Globus pallidus (tissue), 1 donor: Measurements from ENCODE around the gene OTOF.
A peak's percentile ranks its signal among the peaks of the same experiment; 100 is the strongest.

ENCODE experiments used
- DNase-seq: peaks from one replicate; pipeline ENCODE4 v3.0.0-alpha.2; 2015; ENCODE audit warnings: low spot score

OTOF gene

DNA sequence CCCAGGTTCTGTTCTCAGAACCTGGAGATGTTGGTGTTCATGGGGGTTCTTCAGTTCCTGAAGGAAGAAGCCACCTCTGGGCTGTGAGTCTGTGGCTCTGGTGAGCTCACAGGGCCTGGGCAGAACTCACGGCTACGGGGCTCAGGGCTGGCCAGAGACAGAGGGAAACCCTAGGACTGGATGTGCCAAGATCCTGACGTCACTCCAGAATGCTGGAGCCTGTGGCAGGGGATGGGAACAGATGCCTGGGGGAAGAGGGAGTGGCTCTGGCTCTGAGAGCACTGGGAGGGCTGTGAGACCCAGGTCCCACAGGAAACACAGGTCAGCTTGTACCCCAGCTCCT is at the start of gene OTOF:
Gene OTOF, minus strand, starts transcription at position 214 of the 343 bp plus-strand sequence.
- peak; percentile 14 for DNase-seq

DNA sequence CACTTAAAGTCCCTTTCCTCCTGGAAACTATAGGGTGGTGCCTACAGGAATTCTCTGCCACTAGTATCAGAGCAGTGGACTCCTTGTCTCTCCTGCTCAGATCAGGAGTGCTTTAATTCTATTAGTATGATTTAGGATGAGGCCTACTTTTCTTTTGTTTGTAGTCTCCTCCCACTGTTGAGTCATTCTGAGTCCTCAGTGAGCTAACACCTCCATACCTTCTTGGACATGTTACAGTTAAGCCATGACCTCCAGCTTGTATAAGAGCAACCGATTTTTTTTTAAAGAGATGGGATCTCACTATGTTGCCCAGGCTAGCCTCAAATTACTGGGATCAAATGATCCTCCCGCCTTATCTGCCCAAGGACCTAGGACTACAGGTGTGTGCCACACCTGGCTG is 48.7 kb upstream of the OTOF start:
- no peak for DNase-seq

DNA sequence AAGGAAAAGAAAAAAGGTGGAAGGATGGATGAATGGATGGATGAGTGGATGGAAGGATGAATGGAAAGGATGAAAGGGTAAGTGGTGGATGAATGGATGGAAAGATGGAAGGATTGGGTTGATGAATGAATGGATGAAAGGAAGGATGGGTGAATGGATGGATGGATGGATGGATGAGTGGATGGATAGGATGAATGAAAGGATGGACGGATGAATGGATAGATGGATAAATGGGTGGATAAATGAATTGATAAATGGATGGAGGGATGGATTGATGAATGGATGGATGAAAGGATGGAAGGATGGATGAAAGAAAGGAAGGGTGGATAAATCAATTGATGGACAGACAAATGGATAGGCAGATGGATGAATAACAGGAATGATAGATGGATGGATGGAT is 48.2 kb upstream of the OTOF start:
- DNase-seq: no peak

DNA sequence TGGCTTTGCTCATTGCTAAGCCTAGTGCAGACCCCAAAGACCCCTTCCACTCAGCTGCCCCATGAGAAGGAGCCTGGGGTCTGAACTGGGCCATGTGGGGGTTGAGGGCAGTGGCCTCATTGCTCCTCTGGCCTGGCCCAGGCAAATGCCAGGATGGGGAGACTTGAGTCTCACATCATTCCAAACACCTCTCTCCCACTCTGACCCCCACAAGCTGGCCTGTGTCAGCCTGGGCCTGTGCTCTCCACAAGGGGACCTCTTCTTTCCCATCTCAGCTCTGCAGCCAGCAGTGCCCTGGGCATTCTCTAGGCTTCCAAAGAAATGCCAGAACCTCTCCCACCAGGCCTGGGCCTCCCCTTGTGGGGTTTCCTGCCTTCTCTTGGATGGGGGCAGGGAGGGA is 45.8 kb upstream of the OTOF start:
- no peak for DNase-seq

DNA sequence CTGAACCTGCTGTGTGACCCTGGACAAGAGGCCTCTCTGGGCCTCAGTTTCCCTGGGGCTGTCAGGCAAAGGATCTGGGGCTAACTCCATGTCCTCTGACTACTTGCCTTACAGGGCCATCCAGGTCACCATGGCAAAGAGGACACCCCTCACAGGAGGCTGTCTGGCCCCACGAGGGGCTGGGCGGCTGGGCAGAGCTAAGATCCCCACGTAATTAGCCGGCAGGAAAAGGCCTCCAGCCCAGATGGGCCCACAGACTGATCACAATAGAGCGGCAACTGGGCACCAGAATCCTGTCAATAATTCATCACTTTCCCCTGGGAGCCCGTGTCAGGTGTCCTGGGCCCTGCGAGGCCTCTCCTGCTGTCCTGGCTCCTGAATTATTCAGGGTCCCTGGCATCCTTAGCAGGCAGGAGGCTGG is 44.8 kb upstream of the OTOF start:
- DNase-seq: no peak

DNA sequence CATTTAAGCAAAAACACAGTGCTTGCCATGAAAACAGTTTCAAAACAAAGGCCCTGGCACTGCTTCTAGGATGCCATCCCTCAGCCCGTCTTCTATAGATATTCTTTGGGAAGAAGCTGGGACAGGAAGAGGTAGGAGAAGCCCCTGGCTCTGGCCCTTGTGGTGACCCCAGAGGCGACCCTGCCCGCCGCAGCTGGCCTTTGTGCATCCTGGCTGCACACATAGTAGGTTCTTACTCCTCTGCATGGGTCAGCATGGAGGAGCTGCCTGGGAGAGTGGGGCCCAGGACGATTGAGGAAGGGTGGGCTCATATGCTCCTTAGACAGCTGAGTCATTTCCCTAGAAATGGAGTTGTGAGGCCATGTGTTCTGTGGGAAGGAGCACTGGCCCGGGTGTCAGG is 44.4 kb upstream of the OTOF start:
- DNase-seq: no peak

DNA sequence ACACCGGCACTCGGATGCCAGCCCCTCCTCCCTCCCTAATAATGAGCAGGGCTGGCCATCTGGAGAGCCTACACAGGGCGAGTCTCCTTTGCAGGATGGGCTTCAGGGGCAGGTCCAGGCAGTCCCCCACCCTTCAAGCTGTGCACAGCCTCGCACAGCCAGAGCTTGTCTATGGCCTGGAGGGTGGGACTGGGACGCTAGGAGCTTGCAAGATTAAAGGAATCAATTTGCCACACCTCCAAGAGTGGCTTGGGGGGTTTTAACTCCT is 43.9 kb upstream of the OTOF start:
- no peak for DNase-seq

DNA sequence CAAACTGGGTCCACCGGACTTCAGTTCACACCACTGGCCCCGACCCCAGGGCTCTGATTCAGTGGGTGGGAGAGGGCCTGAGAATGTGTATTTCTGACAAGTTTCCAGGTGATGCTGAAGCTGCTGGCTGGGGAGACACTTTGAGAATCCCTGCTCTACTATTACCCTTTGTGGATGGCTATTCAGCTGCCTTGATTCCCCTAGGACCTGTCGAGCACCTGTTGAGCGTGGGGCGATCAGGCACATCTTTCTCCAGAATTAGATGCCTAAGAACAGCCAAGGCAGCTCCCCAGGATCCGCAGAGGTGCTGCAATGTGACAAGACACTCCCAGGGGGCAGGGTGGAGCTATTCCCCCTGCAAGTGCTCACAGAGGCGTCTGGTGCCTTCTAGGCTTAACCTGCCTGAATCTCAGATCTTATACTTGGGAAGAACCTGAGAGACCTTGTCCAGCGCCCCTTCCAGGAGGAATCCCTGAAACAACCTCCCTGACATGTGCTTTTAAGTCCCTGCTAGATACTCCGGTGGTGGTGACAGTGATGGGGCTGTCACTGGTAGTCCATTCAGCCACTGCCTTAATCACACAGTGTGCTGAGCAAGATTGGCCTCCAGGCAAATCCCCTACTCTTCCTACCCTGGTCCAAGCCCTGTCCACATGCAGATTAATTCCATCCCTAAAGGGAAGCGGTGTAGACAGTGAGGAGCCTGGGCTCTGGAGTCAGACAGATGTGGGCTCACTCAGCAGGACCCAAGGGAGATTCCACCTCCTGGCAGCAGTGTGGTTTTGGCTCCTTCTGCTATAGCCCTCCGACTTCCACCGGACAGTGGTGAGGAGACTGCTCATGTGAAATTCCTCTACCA is 43.4 kb upstream of the OTOF start:
- DNase-seq: no peak

DNA sequence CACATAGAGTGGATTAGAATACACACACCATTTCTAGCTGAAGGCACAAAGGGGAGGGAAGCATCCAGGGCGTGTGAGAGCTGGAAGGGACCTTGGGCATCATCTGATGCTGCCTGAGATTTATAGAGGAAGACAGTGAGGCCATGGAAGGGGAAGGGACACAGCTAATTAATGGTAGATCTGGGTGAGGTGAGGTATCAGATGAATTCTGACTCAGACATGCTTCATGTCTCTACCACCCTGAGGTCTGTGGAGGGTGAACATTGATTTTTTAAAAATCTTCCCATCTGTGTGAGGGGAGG is 42.2 kb upstream of the OTOF start:
- DNase-seq: no peak

DNA sequence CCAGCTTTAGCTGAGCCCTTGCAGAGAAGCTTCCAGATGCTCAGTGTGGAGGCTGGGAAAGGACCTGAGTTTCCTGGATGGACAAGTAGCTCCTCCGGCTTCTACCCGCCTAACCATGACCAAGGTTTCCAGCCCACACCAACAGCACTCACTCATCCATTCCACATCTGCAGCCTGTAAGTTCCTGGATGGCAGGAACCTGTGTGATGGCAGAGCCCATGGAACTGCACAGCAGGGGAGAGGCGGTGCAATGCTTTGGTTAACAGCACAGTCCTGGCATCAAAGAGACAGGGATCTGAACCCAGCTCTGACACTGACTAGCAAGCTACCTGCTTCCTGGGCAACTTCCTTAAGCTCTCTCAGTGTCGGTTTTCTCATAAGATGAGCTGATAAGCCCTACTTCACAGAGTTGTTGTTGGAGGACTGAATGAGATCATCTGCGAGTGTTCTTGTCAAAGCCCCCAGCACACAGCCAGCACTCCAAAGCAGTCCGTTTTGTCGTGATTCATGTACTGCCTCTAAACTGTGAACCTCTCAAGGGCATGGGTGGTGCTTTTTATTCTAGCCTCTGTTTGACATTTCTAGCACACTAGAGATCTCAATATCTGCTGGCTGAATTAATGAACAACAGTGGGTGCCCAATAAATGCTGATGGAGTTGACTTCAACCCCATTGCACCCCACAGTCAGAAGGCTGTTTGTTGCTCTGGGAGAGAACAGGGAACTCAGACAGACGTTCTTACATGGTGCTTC is 41.6 kb upstream of the OTOF start:
- no peak for DNase-seq

DNA sequence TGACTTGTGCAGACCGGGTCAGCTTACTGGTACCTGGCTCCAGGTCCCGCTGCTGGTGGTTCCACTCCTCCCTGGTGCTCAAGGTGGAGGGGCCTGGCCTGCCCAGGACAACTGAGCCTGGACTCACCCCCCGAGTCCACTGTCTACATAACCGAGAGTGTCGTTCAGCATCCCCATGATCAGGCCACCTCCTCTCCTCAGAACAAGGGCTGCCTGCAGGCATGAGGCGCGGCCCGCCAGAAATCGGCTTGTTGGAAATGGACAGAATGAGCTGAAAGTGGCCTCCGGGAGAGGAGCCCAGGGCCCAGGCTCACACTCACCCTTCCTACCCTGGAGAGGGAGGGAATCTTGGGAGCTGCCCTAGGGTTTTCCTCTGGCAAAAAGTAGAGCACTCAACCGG is 38.9 kb upstream of the OTOF start:
- no peak for DNase-seq

DNA sequence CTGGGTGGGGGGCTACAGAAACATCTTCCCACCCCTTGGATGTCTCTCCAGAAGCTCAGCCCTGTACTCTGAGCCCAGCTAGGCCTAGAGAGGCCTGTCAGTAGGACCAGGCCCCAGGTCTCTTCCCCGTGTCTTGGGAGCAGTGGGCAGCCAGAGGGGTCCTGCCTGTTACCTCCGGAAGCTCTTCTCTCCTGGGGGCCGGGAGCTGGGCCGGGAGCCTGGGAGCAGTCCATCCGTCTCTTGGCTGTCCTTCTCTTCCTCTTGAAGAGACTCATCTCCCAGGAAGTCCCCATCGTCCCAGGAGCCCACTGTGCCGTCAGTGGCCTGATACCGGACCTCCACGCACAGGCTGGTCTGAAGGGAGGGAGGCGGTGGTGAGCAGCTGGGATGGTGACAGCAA is 38.3 kb upstream of the OTOF start:
- no peak for DNase-seq

DNA sequence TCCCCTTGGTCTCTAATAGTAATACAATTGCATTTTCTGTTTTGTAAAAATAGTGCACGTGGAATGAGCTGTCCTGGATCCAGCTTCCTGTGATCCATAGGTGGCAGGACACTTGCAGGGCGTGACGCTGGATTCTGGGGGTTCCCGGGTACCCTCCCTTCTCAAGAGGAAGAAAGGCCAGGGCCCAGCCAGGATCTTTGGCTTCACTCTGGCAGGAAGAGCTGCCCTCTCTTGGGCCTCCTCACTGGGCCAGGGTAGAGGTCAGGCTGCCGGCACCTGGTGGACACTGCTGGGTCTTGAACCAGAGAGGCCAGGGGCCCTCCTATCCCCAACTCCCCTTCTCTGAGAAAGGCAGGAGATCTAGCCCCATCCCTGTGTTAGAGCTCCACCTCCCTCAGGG is 37.8 kb upstream of the OTOF start:
- DNase-seq: no peak

DNA sequence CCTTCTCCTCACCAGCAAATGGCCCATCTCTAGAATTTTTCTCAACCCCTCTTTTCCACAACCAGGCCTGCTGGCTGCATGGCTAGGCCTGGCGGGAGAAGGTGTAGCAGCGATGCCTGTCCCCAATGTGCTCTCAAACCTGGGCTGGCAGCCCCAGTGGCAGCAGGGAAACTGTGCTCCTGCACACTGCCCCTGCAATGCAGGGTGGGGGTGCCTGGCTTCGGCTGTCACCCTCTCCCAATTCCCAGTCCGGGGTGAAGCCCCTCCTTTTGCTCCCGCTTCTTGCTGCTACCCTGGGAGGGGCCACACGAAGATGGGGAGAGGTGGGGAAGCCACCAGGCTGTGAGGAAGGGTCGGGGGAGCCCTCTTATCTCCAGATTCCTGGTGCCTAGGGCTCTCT is 36.1 kb upstream of the OTOF start:
- no peak for DNase-seq

DNA sequence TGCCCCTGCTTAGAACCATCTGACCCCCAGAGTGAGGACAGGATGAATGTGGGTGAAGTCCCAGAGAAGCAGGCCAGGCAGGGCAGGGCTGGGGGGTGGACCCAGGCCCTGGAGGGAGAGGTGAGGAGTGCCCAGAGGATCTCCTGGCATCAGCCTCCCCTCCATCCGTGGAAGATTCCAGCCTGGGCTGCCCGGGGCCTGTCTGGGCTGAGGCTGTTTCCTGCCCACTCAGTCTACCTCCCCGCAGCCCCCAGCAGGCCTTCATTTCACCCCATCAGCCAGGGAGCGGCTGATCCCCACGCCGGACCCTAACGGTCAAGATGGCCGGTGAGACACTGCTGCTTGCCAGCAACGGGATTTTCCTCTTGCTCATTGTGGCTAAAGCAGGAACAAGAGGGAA is 35.3 kb upstream of the OTOF start:
- DNase-seq: no peak

DNA sequence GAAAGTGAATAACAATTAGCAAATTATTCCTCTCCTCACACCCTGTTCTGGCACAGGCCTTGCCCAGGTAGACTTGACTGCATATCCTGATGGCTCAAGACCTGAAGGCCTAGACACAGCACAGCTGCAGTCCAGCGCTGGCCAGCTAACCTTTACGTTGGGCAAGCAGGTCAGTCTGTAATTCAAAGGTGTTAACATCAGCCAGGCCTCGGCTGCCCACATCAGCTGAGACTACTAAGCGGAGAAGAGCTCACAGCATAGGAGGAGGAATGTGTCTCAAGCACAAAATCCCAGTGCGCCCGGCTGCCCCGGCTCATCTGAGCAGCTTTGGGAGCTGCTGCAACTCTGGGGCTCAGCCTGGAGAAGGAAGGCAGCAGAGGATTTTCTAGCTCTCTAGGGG is 33.5 kb upstream of the OTOF start:
- DNase-seq: no peak

DNA sequence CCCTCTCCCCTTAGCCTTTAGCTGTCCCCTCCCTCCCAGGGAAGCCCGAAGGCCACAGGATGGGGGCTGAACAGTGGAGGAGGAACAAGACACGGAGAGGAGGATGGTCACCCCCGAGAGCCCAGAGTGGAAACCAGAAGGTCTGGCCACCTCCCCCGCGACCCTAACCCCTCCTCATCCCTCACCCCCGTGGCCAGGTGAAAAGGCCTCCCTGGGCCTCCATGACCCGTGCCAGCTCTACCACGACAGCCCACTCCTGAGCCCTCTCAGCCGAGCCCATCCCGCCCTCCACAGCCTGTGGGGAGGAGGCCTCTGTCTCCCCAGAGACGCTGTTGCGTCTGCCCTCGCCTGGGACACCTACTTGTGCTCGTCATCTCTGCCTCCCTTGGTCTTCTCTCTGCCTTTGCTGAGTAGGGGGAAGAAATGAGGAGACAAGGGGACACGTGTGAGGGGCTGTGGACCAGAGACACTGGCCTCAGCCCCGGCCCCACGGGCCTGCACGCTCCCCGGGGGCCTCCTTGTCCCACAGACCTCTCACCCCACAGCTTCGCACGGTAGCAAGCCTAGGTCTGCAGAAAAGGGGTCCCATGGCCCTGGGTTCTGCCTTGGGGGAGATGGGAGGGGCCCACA is 32.5 kb upstream of the OTOF start:
- DNase-seq: no peak

DNA sequence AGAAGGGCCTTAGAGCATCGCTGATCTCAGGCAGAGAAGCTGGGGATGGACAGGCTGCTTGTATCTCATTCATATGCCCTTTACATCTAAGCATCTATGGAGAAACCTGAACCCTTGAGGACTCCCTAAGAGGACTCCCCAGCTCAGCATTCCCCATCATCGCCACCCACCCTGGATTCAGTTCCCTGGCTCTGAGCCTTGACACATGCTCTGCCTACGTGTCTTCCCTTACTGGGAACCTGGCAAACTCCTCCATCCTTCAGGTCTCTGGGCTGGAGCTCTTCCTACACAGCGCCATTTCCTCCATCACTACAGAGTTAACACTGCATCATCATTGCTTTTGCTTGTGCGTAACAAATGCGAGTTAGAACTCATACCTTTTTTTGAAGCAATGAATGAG is 31.2 kb upstream of the OTOF start:
- DNase-seq: no peak

DNA sequence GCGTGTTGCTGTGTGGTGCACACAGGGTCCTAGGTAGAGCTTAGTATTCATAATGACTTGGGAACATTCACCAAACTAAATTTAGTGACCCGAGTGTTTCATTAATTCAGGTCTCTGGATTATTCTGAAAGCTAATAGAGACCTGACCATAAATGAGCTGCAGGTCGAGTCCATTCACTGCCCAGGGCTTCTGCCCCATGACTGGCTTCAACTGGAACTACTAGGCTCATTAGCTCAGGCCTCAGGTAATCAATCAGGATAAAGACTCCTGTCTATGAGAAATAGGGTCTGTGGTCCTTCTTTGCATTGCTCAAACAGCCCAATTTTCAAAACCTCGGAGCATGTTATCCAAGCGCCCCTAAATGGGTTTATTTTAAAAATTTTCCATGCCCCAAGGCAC is 30.0 kb upstream of the OTOF start:
- DNase-seq: no peak

DNA sequence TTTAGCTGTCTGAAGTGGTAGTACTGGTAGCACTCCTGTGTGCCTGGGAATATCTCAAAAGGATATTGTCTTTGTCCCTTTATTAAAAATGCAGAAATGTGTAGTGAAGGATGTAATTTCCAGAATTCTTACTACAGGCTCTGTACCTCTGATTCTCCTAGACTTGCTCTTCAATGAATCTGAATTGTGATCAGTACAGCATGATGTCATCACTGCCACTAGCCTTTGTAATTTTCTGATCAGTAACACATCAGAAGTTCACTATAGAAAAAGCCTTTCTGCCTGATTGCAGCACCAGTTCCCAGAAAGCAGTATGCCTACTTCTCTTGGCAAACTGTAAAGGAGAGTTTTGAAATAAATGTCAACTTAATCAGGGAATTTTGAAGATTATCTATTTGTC is 29.2 kb upstream of the OTOF start:
- DNase-seq: no peak

DNA sequence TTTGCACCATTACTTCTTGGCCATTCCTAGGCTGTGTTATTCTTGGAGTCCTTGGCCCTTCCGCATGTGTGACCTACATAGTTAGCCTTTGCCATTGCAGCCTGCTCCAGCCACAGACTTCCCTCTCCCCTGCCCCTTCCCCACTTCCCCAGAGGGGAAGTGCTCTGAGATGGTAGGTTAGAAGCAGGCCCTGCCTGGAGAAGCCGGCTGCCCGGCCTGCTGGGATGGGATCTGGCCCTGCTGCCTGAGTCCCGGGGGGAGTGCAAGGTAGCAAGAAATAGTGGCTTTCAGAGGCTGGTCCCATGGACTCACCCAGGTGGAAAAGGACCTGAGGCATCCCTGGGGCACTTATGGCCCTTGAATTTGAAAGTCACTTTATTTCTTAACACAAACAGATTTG is 28.4 kb upstream of the OTOF start:
- no peak for DNase-seq

DNA sequence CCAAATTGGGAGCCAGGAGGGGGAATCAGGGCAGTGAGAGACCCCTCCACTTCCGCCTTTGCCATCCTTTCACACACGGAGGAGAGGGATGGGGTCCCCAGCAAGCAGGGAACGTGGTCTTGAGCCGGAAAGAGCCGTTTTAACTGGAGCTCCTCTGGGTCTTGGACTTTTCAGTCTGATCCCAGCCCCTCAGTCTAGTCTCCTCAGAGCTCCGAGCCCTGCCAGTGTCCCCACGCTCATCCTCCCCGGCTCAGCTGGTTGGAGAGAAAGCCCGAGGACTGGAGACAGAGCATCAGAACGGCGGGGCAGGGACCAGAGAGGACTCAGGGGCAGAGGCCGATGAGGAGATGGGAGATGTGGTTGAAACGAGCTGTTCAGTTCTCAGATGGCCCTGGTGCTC is 26.1 kb upstream of the OTOF start:
- no peak for DNase-seq

DNA sequence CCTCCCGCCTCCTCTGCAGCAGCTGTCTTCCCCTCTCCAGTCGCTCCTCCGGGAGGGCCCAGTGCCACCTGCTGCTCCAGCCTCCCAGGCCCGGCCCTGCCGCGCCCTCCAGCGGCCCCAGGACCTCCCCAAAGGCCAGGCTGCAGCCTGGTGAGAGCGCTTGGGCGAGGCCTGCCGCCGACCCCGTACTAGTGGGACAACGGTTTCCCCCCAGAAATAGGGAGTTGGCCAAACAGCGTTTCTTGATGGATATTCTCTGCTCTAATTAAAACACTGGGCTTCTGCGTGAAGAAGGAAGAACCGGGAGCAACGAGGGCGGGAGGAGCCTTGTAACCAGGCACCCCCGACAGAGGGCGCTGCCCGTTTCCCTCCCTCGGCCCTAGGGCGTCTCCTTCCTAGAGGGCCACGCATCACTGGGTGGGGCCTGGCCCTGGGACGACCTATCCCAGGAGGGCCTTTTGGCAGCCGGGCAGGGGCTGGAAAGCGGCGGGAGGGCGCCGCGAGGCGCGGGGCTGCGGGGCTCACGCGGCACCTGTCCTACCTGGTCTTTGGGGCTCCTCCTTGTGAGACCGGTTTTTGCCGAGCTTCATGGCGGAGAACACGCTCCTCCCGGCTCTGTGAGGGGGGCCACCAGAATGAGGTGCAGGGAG is 25.4 kb upstream of the OTOF start:
- peak; percentile 45 for DNase-seq
